GM19438 (cell line): ENCODE data around the gene BNC2.

Experiments used
- ATAC-seq: cut with Tn5 transposase; IDR thresholded peaks from one replicate; pipeline ENCODE4 v1.9.1; 2021; ENCODE audit warnings: low read depth; ENCODE audit not compliant: unreplicated experiment

Gene BNC2

GRCh38 chr9:16611983-16612382 lies 258.5 kb downstream of the BNC2 start:
- no peak for ATAC-seq

GRCh38 chr9:16611001-16611400 lies 259.5 kb downstream of the BNC2 start:
- no peak for ATAC-seq

- no peak for ATAC-seq
These were observed 259.9 kb downstream of the BNC2 start for GRCh38 chr9:16610538-16610937.

GRCh38 chr9:16608906-16609305 lies 261.6 kb downstream of the BNC2 start:
- ATAC-seq: no peak

- no peak for ATAC-seq
These were observed 268.0 kb downstream of the BNC2 start for GRCh38 chr9:16602494-16602893.

- ATAC-seq: no peak
These were observed 268.5 kb downstream of the BNC2 start for GRCh38 chr9:16601991-16602390.

GRCh38 chr9:16598316-16598715 lies 272.2 kb downstream of the BNC2 start:
- ATAC-seq: no peak

GRCh38 chr9:16597136-16597535 lies 273.3 kb downstream of the BNC2 start:
- no peak for ATAC-seq

- no peak for ATAC-seq
These were observed 275.2 kb downstream of the BNC2 start for GRCh38 chr9:16595227-16595626.

GRCh38 chr9:16594787-16595186 lies 275.7 kb downstream of the BNC2 start:
- ATAC-seq: no peak

GRCh38 chr9:16593746-16594145 lies 276.7 kb downstream of the BNC2 start:
- no peak for ATAC-seq

- no peak for ATAC-seq
These were observed 279.4 kb downstream of the BNC2 start for GRCh38 chr9:16591092-16591491.

- ATAC-seq: no peak
These were observed 284.9 kb downstream of the BNC2 start for GRCh38 chr9:16585591-16585990.

GRCh38 chr9:16579872-16580432 lies 290.5 kb downstream of the BNC2 start:
- ATAC-seq: no peak

- no peak for ATAC-seq
These were observed 294.6 kb downstream of the BNC2 start for GRCh38 chr9:16575986-16576245.

- ATAC-seq: no peak
These were observed 295.1 kb downstream of the BNC2 start for GRCh38 chr9:16575142-16575985.

GRCh38 chr9:16572005-16572734 lies 298.3 kb downstream of the BNC2 start:
- no peak for ATAC-seq

GRCh38 chr9:16571127-16571802 lies 299.2 kb downstream of the BNC2 start:
- no peak for ATAC-seq

GRCh38 chr9:16563446-16563845 lies 307.0 kb downstream of the BNC2 start:
- no peak for ATAC-seq

GRCh38 chr9:16561121-16561520 lies 309.3 kb downstream of the BNC2 start:
- ATAC-seq: no peak

- no peak for ATAC-seq
These were observed 310.9 kb downstream of the BNC2 start for GRCh38 chr9:16559418-16560188.
